Ishikawa (cell line): Measurements from ENCODE around the gene HOXB3.

Experiments used
- CEBPB ChIP-seq: IDR thresholded peaks from 2 replicates; pipeline ENCODE4 v1.6.1; 2012
- EP300 ChIP-seq: IDR thresholded peaks from 2 replicates; pipeline ENCODE4 v1.6.1; 2012; ENCODE audit warnings: borderline replicate concordance
- MAX ChIP-seq: IDR thresholded peaks from 2 replicates; pipeline ENCODE4 v1.6.1; 2012
- RAD21 ChIP-seq: IDR thresholded peaks from 2 replicates; pipeline ENCODE4 v1.6.1; 2012; ENCODE audit warnings: low read depth
- REST ChIP-seq: IDR thresholded peaks from 2 replicates; pipeline ENCODE4 v1.6.1; 2012; ENCODE audit warnings: low read depth, mild to moderate bottlenecking
- TAF1 ChIP-seq: IDR thresholded peaks from 2 replicates; pipeline ENCODE4 v1.6.1; 2012; ENCODE audit warnings: low read depth, mild to moderate bottlenecking
- TCF12 ChIP-seq: IDR thresholded peaks from 2 replicates; pipeline ENCODE4 v1.6.1; 2012; ENCODE audit warnings: low read depth
- TEAD4 ChIP-seq: IDR thresholded peaks from 2 replicates; pipeline ENCODE4 v1.6.1; 2012
- USF1 ChIP-seq: IDR thresholded peaks from 2 replicates; pipeline ENCODE4 v1.6.1; 2012
- YY1 ChIP-seq: IDR thresholded peaks from 2 replicates; pipeline ENCODE4 v1.6.1; 2012; ENCODE audit warnings: low read depth
- ZBTB7A ChIP-seq: IDR thresholded peaks from 2 replicates; pipeline ENCODE4 v1.6.1; 2012; ENCODE audit warnings: low read depth

GRCh38 chr17:48567646-48568354 is 22.2 kb downstream of the HOXB3 start:
- TF ChIP-seq MAX (no peak), YY1 (no peak), ZBTB7A (no peak), EP300 (no peak), TAF1 (no peak), REST (no peak), TEAD4 (no peak), CEBPB (no peak), USF1 (no peak), TCF12 (no peak), RAD21 (no peak)
